NCI-H2196 treated with DMSO at 0.1 percent for 48 hours (cell line): ENCODE measurements around the gene CNTRL.
"Not testable (repeated sequence)": the region's sequence is repeated elsewhere in the genome, so short reads cannot be mapped to it uniquely, and the experiment has no call there.

Source experiments
- DNase-seq: peaks from one replicate; lab custom pipeline; 2025; ENCODE audit not compliant: unreplicated experiment; lab: John Stamatoyannopoulos, UW

Gene CNTRL

GRCh38 chr9:121123816-121124535 lies 49.2 kb downstream of the CNTRL start:
- DNase-seq = no peak

GRCh38 chr9:121125590-121125989 lies 50.8 kb downstream of the CNTRL start:
- no peak for DNase-seq

GRCh38 chr9:121129384-121129783 lies 54.6 kb downstream of the CNTRL start:
- not testable (repeated sequence) for DNase-seq

- no peak for DNase-seq
Measured at GRCh38 chr9:121133104-121133816, 58.5 kb downstream of the CNTRL start.

- no peak for DNase-seq
Measured at GRCh38 chr9:121135642-121136041, 60.9 kb downstream of the CNTRL start.

GRCh38 chr9:121138561-121138960 lies 63.8 kb downstream of the CNTRL start:
- DNase-seq = no peak

- no peak for DNase-seq
Measured at GRCh38 chr9:121138973-121139372, 64.2 kb downstream of the CNTRL start.

- DNase-seq = no peak
Measured at GRCh38 chr9:121140162-121140561, 65.4 kb downstream of the CNTRL start.

- no peak for DNase-seq
Measured at GRCh38 chr9:121141306-121141705, 66.6 kb downstream of the CNTRL start.

- no peak for DNase-seq
Measured at GRCh38 chr9:121141706-121142105, 67.0 kb downstream of the CNTRL start.

- no peak for DNase-seq
Measured at GRCh38 chr9:121143771-121144170, 69.0 kb downstream of the CNTRL start.

GRCh38 chr9:121144482-121144881 lies 69.7 kb downstream of the CNTRL start:
- no peak for DNase-seq

GRCh38 chr9:121150188-121150587 lies 75.4 kb downstream of the CNTRL start:
- DNase-seq = no peak

- no peak for DNase-seq
Measured at GRCh38 chr9:121153642-121154041, 78.9 kb downstream of the CNTRL start.

GRCh38 chr9:121154782-121155181 lies 80.0 kb downstream of the CNTRL start:
- no peak for DNase-seq

GRCh38 chr9:121156263-121156731 lies 81.5 kb downstream of the CNTRL start:
- DNase-seq = no peak

- no peak for DNase-seq
Measured at GRCh38 chr9:121157939-121158338, 83.2 kb downstream of the CNTRL start.

- no peak for DNase-seq
Measured at GRCh38 chr9:121160025-121160424, 85.3 kb downstream of the CNTRL start.

- no peak for DNase-seq
Measured at GRCh38 chr9:121168052-121168451, 93.3 kb downstream of the CNTRL start.

- DNase-seq = no peak
Measured at GRCh38 chr9:121169094-121169601, 94.4 kb downstream of the CNTRL start.

GRCh38 chr9:121171236-121171635 lies 96.5 kb downstream of the CNTRL start:
- DNase-seq = no peak
